WERI-Rb-1 (cell line): ENCODE results near the gene CDH4.

Source experiments
- DNase-seq: peaks from one replicate; pipeline ENCODE4 v3.0.0-alpha.2; 2020
- H3K27ac ChIP-seq: fragments of 250-450 bp; sonication (Bioruptor Pico); 2 replicates; pipeline ENCODE4 v1.5.1; 2020; ENCODE audit warnings: mild to moderate bottlenecking, moderate library complexity
- H3K27me3 ChIP-seq: fragments of 250-450 bp; sonication (Bioruptor Pico); 2 replicates; pipeline ENCODE4 v1.5.1; 2021; ENCODE audit warnings: mild to moderate bottlenecking, low read depth, moderate library complexity; ENCODE audit not compliant: insufficient read depth, severe bottlenecking
- H3K36me3 ChIP-seq: fragments of 250-450 bp; sonication (Bioruptor Pico); 2 replicates; pipeline ENCODE4 v1.5.1; 2020; ENCODE audit warnings: mild to moderate bottlenecking, moderate library complexity
- H3K4me3 ChIP-seq: 2 replicates; pipeline ENCODE4 v1.5.1; 2011; ENCODE audit warnings: low read depth, mild to moderate bottlenecking, control low read depth, low read length
- H3K9me3 ChIP-seq: fragments of 250-450 bp; sonication (Bioruptor Pico); 2 replicates; pipeline ENCODE4 v1.5.1; 2021; ENCODE audit warnings: mild to moderate bottlenecking, moderate library complexity; ENCODE audit not compliant: severe bottlenecking
- TF ChIP-seq, protein P1 (sequence below): IDR thresholded peaks from 2 replicates; pipeline ENCODE4 v1.5.1; 2011; ENCODE audit warnings: low read depth, mild to moderate bottlenecking, control low read depth, inconsistent platforms, low read length

Gene CDH4

DNA sequence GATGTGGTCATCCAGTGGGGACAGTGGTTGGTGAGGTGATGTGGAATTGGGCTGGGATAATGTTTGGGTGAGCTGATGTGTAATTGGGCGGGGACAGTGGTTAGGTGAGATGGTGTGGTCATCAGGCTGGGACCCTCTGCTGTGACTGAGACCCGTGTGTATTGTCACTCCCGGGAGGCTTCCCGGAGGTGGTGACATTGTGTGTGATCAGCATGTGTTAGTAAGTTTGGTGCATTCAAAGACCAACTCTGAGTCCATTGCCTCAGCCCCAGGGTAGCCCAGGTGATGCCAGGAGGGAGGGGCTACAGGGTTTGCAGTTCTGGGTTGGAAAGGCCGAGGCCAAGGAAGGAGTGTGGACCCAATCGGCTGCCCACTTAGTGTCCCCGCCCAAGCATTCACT is 438.1 kb downstream of the CDH4 start:
- Histone ChIP-seq H3K27me3 (peaks cover 79% of the 10 kb centered on the region), H3K9me3 (no peaks in the 10 kb centered on the region), H3K36me3 (no peaks in the 10 kb centered on the region), H3K27ac (no peak overlapping the region), H3K4me3 (no peak overlapping the region)
- TF ChIP-seq, protein P1, sequence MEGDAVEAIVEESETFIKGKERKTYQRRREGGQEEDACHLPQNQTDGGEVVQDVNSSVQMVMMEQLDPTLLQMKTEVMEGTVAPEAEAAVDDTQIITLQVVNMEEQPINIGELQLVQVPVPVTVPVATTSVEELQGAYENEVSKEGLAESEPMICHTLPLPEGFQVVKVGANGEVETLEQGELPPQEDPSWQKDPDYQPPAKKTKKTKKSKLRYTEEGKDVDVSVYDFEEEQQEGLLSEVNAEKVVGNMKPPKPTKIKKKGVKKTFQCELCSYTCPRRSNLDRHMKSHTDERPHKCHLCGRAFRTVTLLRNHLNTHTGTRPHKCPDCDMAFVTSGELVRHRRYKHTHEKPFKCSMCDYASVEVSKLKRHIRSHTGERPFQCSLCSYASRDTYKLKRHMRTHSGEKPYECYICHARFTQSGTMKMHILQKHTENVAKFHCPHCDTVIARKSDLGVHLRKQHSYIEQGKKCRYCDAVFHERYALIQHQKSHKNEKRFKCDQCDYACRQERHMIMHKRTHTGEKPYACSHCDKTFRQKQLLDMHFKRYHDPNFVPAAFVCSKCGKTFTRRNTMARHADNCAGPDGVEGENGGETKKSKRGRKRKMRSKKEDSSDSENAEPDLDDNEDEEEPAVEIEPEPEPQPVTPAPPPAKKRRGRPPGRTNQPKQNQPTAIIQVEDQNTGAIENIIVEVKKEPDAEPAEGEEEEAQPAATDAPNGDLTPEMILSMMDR: no peak
- no peak for DNase-seq

GRCh38 chr20:61690993-61691838 is 439.2 kb downstream of the CDH4 start:
- no peaks in the 10 kb centered on the region for H3K9me3 ChIP-seq
- no peak overlapping the region for H3K4me3 ChIP-seq
- TF ChIP-seq, protein P1: no peak
- H3K27ac ChIP-seq: no peak overlapping the region
- no peaks in the 10 kb centered on the region for H3K36me3 ChIP-seq
- DNase-seq: no peak
- peaks cover 79% of the 10 kb centered on the region for H3K27me3 ChIP-seq

DNA sequence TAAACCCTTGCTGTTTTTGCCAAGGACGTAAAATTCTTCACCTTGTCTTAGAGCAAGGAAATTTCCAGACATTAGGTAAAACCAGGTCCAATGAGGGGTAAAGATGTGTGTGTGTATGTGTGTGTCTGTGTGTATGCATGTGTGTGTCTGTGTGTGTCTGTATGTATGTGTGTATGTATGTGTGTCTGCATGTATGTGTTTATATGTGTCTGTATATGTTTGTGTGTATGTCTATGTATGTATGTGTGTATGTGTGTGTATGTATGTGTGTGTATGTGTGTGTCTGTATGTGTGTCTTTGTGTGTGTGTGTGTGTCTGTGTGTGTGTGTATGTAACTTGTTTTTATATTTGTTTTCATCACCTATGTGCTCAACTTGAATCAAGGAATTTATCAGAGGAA is 439.9 kb downstream of the CDH4 start:
- Histone ChIP-seq H3K9me3 (no peaks in the 10 kb centered on the region), H3K27ac (no peak overlapping the region), H3K4me3 (no peak overlapping the region), H3K36me3 (no peaks in the 10 kb centered on the region), H3K27me3 (peaks cover 85% of the 10 kb centered on the region)
- no peak for DNase-seq
- TF ChIP-seq, protein P1: no peak

GRCh38 chr20:61692479-61692878 is 440.4 kb downstream of the CDH4 start:
- TF ChIP-seq, protein P1: no peak
- Histone ChIP-seq H3K4me3 (no peak overlapping the region), H3K9me3 (no peaks in the 10 kb centered on the region), H3K27me3 (peaks cover 85% of the 10 kb centered on the region), H3K27ac (no peak overlapping the region), H3K36me3 (no peaks in the 10 kb centered on the region)
- DNase-seq: no peak

- Histone ChIP-seq H3K27me3 (peaks cover 85% of the 10 kb centered on the region), H3K36me3 (no peaks in the 10 kb centered on the region), H3K4me3 (no peak overlapping the region), H3K27ac (no peak overlapping the region), H3K9me3 (no peaks in the 10 kb centered on the region)
- DNase-seq: no peak
- TF ChIP-seq, protein P1: no peak
Measured at GRCh38 chr20:61693055-61693600, 441.1 kb downstream of the CDH4 start.

- H3K9me3 ChIP-seq: no peaks in the 10 kb centered on the region
- TF ChIP-seq, protein P1: no peak
- H3K36me3 ChIP-seq: no peaks in the 10 kb centered on the region
- H3K27ac ChIP-seq: no peak overlapping the region
- no peak for DNase-seq
- H3K4me3 ChIP-seq: no peak overlapping the region
- peaks cover 93% of the 10 kb centered on the region for H3K27me3 ChIP-seq
Measured at GRCh38 chr20:61694682-61695081, 442.6 kb downstream of the CDH4 start.
